ENCODE measurements around the gene MYL10. TPM values are rescaled to one million over a fixed set of nuclear protein-coding genes. Genes with fewer than 3 reads are reported as not detected.

The MYL10 gene
- total and polyA plus RNA-seq, 10 of the 15 experiments (the other 5 are each of a cell fraction or from before 2014, with no cell fraction given): not detected

DNA sequence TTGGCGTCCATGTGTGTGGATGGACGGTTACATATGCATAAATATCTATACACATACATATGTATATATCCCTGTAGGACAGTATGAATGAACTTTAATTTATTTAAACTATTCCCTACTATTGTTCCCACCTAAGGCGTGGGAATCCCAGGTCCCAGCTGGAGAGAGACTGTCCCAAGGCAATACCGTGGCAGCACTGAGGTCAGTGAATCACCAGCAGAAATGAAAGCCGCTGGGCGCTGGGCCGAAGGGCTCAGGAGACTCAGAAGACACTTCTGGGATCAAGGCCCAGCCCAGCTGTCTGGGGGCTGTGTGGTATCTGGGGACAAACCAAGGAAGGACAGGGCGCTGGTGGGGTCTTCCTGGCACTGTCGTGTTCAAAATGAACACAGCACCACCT, 49.6 kb upstream of the MYL10 start:
- no peaks in the 10 kb centered on the region for H3K9me3 ChIP-seq (replicated peaks; ENCODE audit: control insufficient read depth, insufficient read depth, low read length)
- H2AFZ ChIP-seq (ENCODE audit: control insufficient read depth, low read depth, low read length): no peak overlapping the region
- no peaks in the 10 kb centered on the region for H3K79me2 ChIP-seq (ENCODE audit: control insufficient read depth, insufficient read depth, low read length)
- H3K27ac ChIP-seq (ENCODE audit: control insufficient read depth, insufficient read depth): no peak overlapping the region
- H3K9ac ChIP-seq (ENCODE audit: control insufficient read depth, insufficient read depth, low read length): no peak overlapping the region
- H3K27me3 ChIP-seq (replicated peaks in 1 of 2; ENCODE audit: control insufficient read depth in 2 of 2, insufficient read depth in 2 of 2, low read length in 1 of 2): no peaks in the 10 kb centered on the region
- no TSS peak for BruUV-seq (replicated peaks)
- H3K36me3 ChIP-seq (ENCODE audit: control insufficient read depth in 2 of 2, insufficient read depth in 2 of 2, low read length in 1 of 2): no peaks in the 10 kb centered on the region
- ChIA-PET SMC1A (ENCODE audit: uncharacterized antibody, unreplicated experiment) (interaction anchor here (1.5 kb wide), 1 partner anchor 132 kb away, joined by 3 read pairs; no protein-coding TSS in a partner anchor), CTCF (no interaction called here), POLR2A (no interaction called here), RAD21 (ENCODE audit: unreplicated experiment) (no interaction called here)
- intact Hi-C loops (cut with micrococcal nuclease; ENCODE audit: unreplicated experiment): no loop called here
- no peaks in the 10 kb centered on the region for H3K4me1 ChIP-seq (ENCODE audit: control insufficient read depth, insufficient read depth, low read length)
- 18% methylated on average over 9 of the region's 9 CpGs for WGBS (ENCODE audit: insufficient coverage, insufficient replicate concordance, low lambda C conversion rate, missing lambda C conversion rate)
- in situ Hi-C loops (cut with MboI): no loop called here
- ATAC-seq: no peak
- no peak overlapping the region for H3K4me3 ChIP-seq
- H4K20me1 ChIP-seq (ENCODE audit: control insufficient read depth, insufficient read depth): no peaks in the 10 kb centered on the region
- no peak overlapping the region for H3K4me2 ChIP-seq (ENCODE audit: control insufficient read depth, insufficient read depth)
- FAIRE-seq: no peak
- no peak for DNase-seq (ENCODE audit: low read depth, low spot score)
- TF ChIP-seq RBBP5 (conservative IDR thresholded peaks at IDR 0.05): no peak
- TF ChIP-seq, protein P1, sequence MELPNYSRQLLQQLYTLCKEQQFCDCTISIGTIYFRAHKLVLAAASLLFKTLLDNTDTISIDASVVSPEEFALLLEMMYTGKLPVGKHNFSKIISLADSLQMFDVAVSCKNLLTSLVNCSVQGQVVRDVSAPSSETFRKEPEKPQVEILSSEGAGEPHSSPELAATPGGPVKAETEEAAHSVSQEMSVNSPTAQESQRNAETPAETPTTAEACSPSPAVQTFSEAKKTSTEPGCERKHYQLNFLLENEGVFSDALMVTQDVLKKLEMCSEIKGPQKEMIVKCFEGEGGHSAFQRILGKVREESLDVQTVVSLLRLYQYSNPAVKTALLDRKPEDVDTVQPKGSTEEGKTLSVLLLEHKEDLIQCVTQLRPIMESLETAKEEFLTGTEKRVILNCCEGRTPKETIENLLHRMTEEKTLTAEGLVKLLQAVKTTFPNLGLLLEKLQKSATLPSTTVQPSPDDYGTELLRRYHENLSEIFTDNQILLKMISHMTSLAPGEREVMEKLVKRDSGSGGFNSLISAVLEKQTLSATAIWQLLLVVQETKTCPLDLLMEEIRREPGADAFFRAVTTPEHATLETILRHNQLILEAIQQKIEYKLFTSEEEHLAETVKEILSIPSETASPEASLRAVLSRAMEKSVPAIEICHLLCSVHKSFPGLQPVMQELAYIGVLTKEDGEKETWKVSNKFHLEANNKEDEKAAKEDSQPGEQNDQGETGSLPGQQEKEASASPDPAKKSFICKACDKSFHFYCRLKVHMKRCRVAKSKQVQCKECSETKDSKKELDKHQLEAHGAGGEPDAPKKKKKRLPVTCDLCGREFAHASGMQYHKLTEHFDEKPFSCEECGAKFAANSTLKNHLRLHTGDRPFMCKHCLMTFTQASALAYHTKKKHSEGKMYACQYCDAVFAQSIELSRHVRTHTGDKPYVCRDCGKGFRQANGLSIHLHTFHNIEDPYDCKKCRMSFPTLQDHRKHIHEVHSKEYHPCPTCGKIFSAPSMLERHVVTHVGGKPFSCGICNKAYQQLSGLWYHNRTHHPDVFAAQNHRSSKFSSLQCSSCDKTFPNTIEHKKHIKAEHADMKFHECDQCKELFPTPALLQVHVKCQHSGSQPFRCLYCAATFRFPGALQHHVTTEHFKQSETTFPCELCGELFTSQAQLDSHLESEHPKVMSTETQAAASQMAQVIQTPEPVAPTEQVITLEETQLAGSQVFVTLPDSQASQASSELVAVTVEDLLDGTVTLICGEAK (IDR thresholded peaks at IDR 0.05; ENCODE audit: borderline replicate concordance): no peak
- TF ChIP-seq CHD4 (IDR thresholded peaks at IDR 0.05): no peak
- no peak for TF ChIP-seq POLR2AphosphoS2 (IDR thresholded peaks at IDR 0.05; ENCODE audit: low read depth, low read length)
- no peak for TF ChIP-seq JUND (IDR thresholded peaks at IDR 0.05; ENCODE audit: low read depth, low read length)
- TF ChIP-seq RAD21 (IDR thresholded peaks at IDR 0.05; ENCODE audit: insufficient read depth, low read depth, low read length): no peak
- TF ChIP-seq BRCA1 (IDR thresholded peaks at IDR 0.05; ENCODE audit: low read depth, low read length): no peak
- no peak for TF ChIP-seq EED (IDR thresholded peaks at IDR 0.05; ENCODE audit: low read depth)
- no peak for TF ChIP-seq RELA (IDR thresholded peaks at IDR 0.05; ENCODE audit: borderline replicate concordance, partially characterized antibody)
- TF ChIP-seq ZNF274 (IDR thresholded peaks at IDR 0.05; ENCODE audit: insufficient read depth, insufficient read length): no peak
- no peak for TF ChIP-seq SUZ12 (IDR thresholded peaks at IDR 0.05; ENCODE audit: unreplicated experiment)
- TF ChIP-seq MXI1 (IDR thresholded peaks at IDR 0.05; ENCODE audit: low read depth, low read length): no peak
- no peak for TF ChIP-seq NBN (IDR thresholded peaks at IDR 0.05)
- no peak for TF ChIP-seq HDAC6 (IDR thresholded peaks at IDR 0.05; ENCODE audit: unreplicated experiment)
- no peak for TF ChIP-seq ZZZ3 (IDR thresholded peaks at IDR 0.05; ENCODE audit: control insufficient read depth, insufficient read length, low read depth)
- TF ChIP-seq, protein P2, sequence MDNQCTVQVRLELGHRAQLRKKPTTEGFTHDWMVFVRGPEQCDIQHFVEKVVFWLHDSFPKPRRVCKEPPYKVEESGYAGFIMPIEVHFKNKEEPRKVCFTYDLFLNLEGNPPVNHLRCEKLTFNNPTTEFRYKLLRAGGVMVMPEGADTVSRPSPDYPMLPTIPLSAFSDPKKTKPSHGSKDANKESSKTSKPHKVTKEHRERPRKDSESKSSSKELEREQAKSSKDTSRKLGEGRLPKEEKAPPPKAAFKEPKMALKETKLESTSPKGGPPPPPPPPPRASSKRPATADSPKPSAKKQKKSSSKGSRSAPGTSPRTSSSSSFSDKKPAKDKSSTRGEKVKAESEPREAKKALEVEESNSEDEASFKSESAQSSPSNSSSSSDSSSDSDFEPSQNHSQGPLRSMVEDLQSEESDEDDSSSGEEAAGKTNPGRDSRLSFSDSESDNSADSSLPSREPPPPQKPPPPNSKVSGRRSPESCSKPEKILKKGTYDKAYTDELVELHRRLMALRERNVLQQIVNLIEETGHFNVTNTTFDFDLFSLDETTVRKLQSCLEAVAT (IDR thresholded peaks at IDR 0.05): no peak
- TF ChIP-seq, protein P3, sequence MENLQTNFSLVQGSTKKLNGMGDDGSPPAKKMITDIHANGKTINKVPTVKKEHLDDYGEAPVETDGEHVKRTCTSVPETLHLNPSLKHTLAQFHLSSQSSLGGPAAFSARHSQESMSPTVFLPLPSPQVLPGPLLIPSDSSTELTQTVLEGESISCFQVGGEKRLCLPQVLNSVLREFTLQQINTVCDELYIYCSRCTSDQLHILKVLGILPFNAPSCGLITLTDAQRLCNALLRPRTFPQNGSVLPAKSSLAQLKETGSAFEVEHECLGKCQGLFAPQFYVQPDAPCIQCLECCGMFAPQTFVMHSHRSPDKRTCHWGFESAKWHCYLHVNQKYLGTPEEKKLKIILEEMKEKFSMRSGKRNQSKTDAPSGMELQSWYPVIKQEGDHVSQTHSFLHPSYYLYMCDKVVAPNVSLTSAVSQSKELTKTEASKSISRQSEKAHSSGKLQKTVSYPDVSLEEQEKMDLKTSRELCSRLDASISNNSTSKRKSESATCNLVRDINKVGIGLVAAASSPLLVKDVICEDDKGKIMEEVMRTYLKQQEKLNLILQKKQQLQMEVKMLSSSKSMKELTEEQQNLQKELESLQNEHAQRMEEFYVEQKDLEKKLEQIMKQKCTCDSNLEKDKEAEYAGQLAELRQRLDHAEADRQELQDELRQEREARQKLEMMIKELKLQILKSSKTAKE (IDR thresholded peaks at IDR 0.05; ENCODE audit: low read depth, poor library complexity, severe bottlenecking): no peak
- no peak for TF ChIP-seq POLR2A (IDR thresholded peaks at IDR 0.05; ENCODE audit: low read depth, low read length)
